ENCODE measurements around the gene AHCYL1.
"Not testable (repeated sequence)": the region's sequence is repeated elsewhere in the genome, so short reads cannot be mapped to it uniquely, and the experiment has no call there.

Gene AHCYL1

GRCh38 chr1:110003747-110004428, 19.3 kb downstream of the AHCYL1 start:
- peak; percentile 45 for DNase-seq

DNA sequence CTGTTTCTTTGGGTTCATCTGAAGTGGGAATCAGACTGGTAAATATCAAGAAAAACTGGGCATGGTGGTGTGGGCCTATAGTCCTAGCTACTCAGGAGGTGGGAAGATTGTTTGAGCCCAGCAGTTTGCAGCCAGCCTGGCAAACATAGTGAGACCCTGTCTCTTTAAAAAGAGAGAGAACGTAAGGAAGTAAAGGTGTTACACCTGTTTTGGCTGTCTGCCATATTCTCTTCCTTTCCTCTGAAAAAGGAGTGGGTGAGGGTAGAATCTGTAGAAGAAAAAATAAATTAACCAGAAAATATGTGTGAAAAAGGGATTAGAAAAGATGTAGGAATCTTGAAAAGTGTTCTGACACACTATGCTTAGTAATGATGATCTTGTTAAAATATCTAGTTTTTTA, 20.0 kb downstream of the AHCYL1 start:
- DNase-seq = no peak

GRCh38 chr1:110005971-110006370, 21.4 kb downstream of the AHCYL1 start:
- no peak for DNase-seq

- DNase-seq = no peak
These were observed 22.0 kb downstream of the AHCYL1 start for GRCh38 chr1:110006516-110006915.

- no peak for DNase-seq
These were observed 22.7 kb downstream of the AHCYL1 start for GRCh38 chr1:110007046-110007830.

- no peak for DNase-seq
These were observed 24.5 kb downstream of the AHCYL1 start for GRCh38 chr1:110008971-110009565.

DNA sequence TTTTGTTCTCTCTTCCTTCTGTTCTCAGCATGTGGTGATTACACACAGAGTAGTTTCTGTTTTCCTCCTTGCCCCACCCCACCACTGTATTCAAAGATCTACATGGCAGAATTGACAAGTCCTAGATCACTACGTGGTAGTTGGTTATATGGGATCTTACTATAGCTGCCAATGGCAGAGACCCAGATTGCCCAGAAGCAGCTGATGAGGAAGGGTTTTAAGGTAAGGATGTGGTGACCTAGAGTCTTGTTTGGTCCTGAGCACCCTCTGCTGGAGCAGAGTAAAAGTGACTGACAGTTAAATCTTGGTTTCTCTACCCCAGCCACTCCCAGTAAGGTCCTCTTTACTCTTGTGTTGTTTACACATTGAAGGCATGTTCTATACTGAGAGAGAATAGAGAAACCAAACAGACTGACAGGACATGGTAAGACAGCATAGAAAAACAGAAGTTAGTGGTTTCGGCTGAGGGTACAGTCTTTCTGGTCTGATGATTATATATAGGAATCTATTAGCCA, 27.0 kb downstream of the AHCYL1 start:
- DNase-seq = peak; percentile 38

GRCh38 chr1:110012100-110012780, 27.7 kb downstream of the AHCYL1 start:
- DNase-seq = no peak

DNA sequence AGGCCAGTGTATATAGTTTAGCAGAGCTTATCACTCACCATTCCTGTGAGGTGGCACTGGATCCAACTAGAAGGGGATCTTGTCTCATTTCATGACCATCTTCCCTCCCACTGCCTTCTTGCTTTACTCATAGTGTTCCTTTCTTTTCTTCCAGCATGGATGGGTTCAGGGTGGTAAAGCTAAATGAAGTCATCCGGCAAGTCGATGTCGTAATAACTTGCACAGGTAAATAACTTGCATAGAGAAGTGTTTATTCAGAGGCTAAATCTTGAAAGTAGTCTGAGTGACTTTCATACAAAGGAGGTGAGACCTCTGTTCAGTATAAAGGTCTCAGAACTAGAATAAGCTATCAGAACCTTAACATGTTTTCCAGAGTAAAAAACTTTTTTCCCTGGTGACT, 33.2 kb downstream of the AHCYL1 start:
- DNase-seq = no peak

DNA sequence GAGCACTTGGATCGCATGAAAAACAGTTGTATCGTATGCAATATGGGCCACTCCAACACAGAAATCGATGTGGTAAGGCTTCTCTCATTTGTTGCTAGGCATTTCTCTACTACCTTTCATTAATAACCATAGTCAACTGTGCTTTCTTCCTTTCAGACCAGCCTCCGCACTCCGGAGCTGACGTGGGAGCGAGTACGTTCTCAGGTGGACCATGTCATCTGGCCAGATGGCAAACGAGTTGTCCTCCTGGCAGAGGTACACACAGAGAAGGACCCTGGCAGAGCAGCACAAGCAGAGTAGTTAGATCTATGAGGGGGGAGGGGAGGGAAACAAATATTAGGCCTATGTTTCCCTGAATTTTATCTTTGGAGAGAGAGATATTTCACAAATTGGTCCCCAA, 33.8 kb downstream of the AHCYL1 start:
- no peak for DNase-seq

GRCh38 chr1:110019770-110020169, 35.2 kb downstream of the AHCYL1 start:
- DNase-seq = no peak

- DNase-seq = no peak
These were observed 36.7 kb downstream of the AHCYL1 start for GRCh38 chr1:110021285-110021684.

DNA sequence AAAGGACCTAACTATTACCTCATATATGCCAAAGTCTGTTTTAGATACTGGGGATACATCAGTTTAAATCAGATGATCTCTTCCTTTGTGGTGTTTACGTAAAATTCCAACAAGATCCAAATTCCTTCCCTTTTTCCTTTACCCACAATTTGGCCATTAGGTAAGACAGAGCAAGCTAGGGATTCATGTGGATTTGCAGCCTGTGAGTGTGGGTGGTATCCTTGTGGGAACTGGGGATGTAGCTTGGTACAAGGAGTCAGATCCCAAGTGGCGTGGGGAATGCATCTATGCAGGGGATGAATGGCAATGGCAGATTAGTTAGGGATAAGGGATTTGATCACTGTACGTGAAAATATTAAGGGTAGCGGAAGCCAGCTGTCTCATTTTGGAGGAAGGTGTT, 40.0 kb downstream of the AHCYL1 start:
- DNase-seq = no peak

- DNase-seq = not testable (repeated sequence)
These were observed 46.1 kb downstream of the AHCYL1 start for GRCh38 chr1:110030687-110031086.

- no peak for DNase-seq
These were observed 47.8 kb downstream of the AHCYL1 start for GRCh38 chr1:110032327-110032726.

DNA sequence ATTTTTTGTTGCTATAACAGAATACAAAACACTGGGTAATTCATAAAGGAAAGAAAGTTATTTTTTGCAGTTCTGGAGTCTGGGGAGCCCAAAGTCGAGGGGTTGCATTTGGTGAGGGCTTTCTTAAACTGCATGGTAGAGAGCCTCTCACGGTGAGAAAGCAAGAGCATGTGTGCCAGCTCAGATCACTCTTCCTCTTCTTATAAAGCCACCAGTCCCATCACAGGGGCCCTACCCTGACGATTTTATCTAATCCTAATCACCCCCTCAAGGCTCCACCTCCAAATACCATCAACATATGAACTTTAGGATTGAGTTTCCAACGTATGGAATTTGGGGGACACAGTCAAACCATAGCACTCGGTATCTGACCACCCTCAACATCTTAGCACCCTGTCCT, 48.9 kb downstream of the AHCYL1 start:
- DNase-seq = no peak

- no peak for DNase-seq
These were observed 49.5 kb downstream of the AHCYL1 start for GRCh38 chr1:110034040-110034450.

DNA sequence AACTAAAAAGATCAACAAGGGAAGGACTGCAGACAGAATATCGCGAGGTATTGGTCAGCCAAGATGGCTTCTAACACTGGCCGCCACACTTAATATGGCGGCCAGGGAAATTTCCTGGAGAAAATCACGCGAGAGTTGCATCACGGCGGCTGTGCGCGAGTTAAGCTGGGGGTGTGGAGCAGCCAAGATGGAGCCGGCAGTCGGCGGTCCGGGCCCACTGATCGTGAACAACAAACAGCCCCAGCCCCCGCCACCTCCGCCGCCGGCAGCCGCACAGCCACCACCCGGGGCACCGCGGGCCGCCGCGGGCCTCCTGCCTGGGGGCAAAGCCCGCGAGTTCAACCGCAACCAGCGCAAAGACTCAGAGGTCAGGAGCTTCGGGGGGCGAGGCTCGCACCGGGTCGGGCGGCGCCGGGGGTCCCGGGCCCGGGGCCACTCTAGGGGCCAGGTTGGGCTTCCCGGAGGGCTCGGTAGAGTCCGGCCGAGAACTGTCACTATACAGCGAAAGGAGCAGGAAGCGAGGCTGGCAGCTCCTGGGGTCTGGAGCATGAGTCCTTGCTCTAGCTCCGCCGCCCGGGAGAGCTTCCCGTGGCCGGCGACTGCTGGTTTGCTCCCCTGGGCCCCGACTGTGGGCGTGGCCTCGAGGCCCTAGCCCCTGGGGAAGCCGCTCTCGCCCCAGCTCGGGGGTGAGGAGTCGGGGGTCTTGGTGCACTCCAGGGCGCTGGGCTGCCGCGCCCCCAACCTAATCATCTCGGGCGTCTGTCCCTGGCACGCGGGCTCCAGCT, 50.1 kb downstream of the AHCYL1 start, which contains the start of gene STRIP1:
Gene STRIP1, plus strand, starts transcription at position 174 of the 785 bp plus-strand sequence. Its CDS starts 14 bp downstream, at position 188.
- peak; percentile 92 for DNase-seq

- DNase-seq = no peak
These were observed 50.7 kb downstream of the AHCYL1 start for GRCh38 chr1:110035236-110035752.

GRCh38 chr1:110038271-110038670, 53.7 kb downstream of the AHCYL1 start:
- DNase-seq = no peak

GRCh38 chr1:110039641-110040040, 55.1 kb downstream of the AHCYL1 start:
- DNase-seq = no peak

- peak; percentile 57 for DNase-seq
These were observed 56.0 kb downstream of the AHCYL1 start for GRCh38 chr1:110040548-110040947.
